Fibroblast of the aortic adventitia (primary cell): ENCODE results near the gene CDH13. TPM values are rescaled to one million over a fixed set of nuclear protein-coding genes. Genes with fewer than 3 reads are reported as not detected.

Source experiments
- DNase-seq: peaks from one replicate; pipeline ENCODE4 v3.0.0-alpha.2; 2010; ENCODE audit warnings: low read depth
- H3K4me3 ChIP-seq: 2 replicates; pipeline ENCODE4 v1.5.1; 2011; ENCODE audit warnings: low read depth, mild to moderate bottlenecking, control low read depth, low read length, moderate library complexity
- total RNA-seq: library from RNA; depleted of rRNA; stranded (reverse); fragments of >200 nt; gene quantifications from 2 replicates; pipeline ENCODE4 v1.2.3, GENCODE V29; 2012; ENCODE audit warnings: low replicate concordance
- TF ChIP-seq, protein P1 (sequence below): IDR thresholded peaks from 2 replicates; pipeline ENCODE4 v1.5.1; 2011; ENCODE audit warnings: mild to moderate bottlenecking, low read length, control low read depth, inconsistent platforms; ENCODE audit not compliant: insufficient read depth

CDH13 gene
- total RNA-seq, 1 donor: 55.7 TPM

DNA sequence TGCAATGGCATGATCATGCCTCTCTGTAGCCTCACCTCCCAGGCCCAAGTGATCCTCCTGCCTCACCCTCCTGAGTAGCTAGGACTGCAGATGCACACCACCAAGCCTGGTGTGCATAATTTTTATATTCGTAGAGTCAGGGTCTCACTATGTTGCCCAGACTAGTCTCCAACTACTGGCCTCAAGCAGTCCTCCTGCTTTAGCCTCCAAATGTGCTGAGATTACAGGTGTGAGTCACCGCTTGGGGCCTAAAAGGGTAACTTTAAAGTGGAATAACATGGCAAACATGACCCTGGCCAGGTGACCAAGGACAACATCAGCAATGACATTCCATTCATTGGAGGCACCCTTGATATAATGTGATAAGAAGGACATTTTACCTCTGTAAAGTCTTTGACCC lies 1207.2 kb downstream of the CDH13 start:
- TF ChIP-seq, protein P1, sequence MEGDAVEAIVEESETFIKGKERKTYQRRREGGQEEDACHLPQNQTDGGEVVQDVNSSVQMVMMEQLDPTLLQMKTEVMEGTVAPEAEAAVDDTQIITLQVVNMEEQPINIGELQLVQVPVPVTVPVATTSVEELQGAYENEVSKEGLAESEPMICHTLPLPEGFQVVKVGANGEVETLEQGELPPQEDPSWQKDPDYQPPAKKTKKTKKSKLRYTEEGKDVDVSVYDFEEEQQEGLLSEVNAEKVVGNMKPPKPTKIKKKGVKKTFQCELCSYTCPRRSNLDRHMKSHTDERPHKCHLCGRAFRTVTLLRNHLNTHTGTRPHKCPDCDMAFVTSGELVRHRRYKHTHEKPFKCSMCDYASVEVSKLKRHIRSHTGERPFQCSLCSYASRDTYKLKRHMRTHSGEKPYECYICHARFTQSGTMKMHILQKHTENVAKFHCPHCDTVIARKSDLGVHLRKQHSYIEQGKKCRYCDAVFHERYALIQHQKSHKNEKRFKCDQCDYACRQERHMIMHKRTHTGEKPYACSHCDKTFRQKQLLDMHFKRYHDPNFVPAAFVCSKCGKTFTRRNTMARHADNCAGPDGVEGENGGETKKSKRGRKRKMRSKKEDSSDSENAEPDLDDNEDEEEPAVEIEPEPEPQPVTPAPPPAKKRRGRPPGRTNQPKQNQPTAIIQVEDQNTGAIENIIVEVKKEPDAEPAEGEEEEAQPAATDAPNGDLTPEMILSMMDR: no peak
- DNase-seq: no peak
- H3K4me3 ChIP-seq: no peak overlapping the region

DNA sequence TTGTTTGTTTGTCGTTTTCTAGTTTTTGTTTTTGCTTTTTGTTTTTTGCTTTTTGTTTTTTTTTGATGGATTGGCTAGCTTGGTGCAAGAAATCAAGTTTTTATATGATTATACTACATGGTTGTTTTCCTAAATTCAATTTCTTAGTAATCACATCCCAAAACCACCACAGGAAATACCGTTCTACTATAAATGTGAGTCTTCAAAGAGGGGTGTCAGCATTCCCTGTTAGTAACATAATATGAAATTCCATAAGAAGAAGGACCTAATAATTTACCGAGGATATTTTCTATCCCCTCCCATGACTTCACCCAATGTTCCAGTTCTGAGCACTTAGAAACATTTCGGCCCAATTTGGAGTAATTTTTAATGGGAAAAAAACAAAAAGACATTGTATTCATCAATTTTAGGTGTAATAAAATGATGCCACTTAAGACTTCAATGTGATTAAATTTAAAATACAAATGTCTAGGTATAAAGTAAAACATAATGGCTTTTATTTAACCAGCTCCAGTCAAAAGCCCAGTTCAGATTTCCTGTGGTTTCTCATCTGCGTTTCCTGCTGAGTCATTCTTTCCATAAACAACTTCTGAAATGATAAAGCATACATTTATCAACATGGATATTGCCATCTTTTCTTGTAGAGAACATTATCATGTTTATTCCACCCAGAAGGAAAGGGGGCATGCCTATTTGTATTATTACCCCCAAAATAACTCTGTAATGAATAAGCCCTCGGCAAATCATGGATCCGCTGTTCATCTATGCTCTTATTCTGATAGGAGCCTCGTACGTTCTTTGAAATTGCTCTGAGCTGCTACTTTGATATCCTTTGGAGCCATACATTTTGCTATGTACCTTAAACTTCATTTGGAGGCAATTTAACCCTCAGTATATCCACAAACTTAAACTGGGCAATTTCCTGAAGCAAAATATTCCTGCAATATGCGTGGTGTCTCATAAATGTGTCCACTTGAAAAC lies 1209.1 kb downstream of the CDH13 start:
- H3K4me3 ChIP-seq: no peak overlapping the region
- DNase-seq: peak; percentile 75
- TF ChIP-seq, protein P1: no peak

DNA sequence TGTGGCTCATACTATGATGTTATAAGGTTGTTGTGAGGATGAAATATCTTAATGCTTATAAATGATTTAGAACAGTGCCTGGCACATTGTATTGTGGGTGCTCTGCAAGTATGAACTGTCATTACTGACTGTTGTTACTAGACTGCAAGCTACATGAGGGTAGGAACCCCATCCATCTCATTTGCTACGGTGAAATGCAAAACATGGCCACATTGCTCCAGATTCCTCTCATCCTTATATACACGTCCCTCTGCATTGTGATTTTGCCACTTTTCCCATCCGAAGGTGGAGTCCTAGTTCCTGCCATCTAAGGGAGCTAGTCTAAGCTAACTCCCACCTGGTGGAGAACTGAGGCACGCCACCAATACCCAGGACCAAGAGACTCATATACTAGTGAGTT lies 1210.8 kb downstream of the CDH13 start:
- DNase-seq: no peak
- H3K4me3 ChIP-seq: no peak overlapping the region
- TF ChIP-seq, protein P1: no peak

DNA sequence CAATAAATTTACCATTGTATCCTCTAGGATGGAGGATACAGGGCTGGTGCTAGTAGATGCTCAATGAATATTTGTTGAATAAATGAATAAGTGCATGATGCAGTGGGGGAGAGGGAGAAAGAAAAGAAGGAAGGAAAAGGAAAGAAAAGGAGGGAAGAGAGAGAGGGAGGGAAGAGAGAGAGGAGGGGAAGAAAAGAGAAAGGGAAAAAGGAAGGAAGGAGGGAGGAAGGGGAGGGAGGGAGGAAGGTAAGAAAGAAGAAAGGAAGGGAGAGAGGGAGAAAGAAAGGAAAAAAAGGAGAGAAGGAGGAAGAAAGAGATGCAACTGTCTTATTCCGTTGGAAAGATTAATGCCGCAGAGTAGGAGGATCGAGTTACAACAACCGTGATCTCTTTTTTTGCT lies 1211.4 kb downstream of the CDH13 start:
- TF ChIP-seq, protein P1: no peak
- no peak overlapping the region for H3K4me3 ChIP-seq
- DNase-seq: no peak

DNA sequence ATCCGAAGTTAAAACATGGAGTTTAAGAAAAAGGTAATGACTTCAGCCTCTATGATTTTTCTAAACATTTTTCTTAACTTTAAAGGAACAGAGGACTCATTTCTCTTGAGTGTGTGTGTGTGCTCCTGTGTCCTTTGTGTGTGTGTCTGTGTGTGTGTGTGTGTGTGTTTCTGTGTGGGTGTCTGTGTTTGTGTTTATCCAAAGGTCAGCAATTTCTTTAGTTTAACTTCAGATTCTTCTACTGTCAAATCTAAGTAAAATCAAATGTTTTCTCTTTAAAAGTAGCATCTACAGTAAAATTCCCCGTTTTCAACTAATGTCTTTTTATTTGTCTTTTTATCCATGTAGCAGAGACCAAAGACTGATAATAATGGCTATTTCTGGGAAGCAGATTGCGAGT lies 1212.8 kb downstream of the CDH13 start:
- DNase-seq: no peak
- H3K4me3 ChIP-seq: no peak overlapping the region
- TF ChIP-seq, protein P1: no peak

DNA sequence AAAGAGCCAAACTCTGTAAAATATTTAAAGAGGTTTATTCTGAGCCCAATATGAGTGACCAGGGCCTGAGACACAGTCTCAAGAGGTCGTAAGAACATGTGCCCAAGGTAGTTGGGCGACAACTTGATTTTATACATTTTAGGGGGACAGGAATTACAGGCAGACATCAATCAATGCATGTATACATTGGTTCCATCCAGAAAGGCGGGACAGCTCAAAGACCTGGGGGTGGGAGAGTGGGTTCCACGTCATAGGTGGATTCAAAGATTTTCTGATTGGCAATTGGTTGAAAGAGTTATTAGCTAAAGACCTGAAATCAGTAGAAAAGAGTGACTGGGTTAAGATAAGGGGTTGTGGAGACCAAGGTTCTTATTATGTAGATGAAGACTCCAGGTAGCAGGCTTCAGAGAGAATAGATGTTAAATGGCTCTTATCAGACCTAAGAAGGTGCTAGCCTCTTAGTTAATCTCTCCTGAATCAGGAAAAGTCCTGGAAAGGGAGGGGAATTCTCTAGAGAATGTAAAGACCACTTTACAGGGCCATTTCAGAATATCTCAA lies 1213.4 kb downstream of the CDH13 start:
- DNase-seq: no peak
- TF ChIP-seq, protein P1: no peak
- no peak overlapping the region for H3K4me3 ChIP-seq
